ENCODE measurements around the gene RASAL2.
"Not testable (repeated sequence)": the region's sequence is repeated elsewhere in the genome, so short reads cannot be mapped to it uniquely, and the experiment has no call there.

The RASAL2 gene

GRCh38 chr1:178241837-178242236 lies 147.9 kb downstream of the RASAL2 start:
- no peak for DNase-seq

GRCh38 chr1:178243119-178243518 lies 149.2 kb downstream of the RASAL2 start:
- DNase-seq: no peak

GRCh38 chr1:178243890-178244289 lies 150.0 kb downstream of the RASAL2 start:
- no peak for DNase-seq

- not testable (repeated sequence) for DNase-seq
These were observed 154.4 kb downstream of the RASAL2 start for GRCh38 chr1:178248284-178248683.

GRCh38 chr1:178253581-178253980 lies 159.7 kb downstream of the RASAL2 start:
- not testable (repeated sequence) for DNase-seq

GRCh38 chr1:178254433-178254832 lies 160.5 kb downstream of the RASAL2 start:
- DNase-seq: no peak

- no peak for DNase-seq
These were observed 164.6 kb downstream of the RASAL2 start for GRCh38 chr1:178258536-178258935.

GRCh38 chr1:178262120-178262500 lies 168.2 kb downstream of the RASAL2 start:
- DNase-seq: peak; percentile 4

GRCh38 chr1:178263341-178263740 lies 169.4 kb downstream of the RASAL2 start:
- no peak for DNase-seq

GRCh38 chr1:178266113-178266512 lies 172.2 kb downstream of the RASAL2 start:
- no peak for DNase-seq

- DNase-seq: no peak
These were observed 172.7 kb downstream of the RASAL2 start for GRCh38 chr1:178266619-178267066.

GRCh38 chr1:178267646-178268094 lies 173.8 kb downstream of the RASAL2 start:
- DNase-seq: no peak

- no peak for DNase-seq
These were observed 177.6 kb downstream of the RASAL2 start for GRCh38 chr1:178271471-178271870.

- no peak for DNase-seq
These were observed 180.0 kb downstream of the RASAL2 start for GRCh38 chr1:178273707-178274410.

- DNase-seq: no peak
These were observed 181.1 kb downstream of the RASAL2 start for GRCh38 chr1:178275049-178275448.

GRCh38 chr1:178275553-178275952 lies 181.6 kb downstream of the RASAL2 start:
- no peak for DNase-seq

GRCh38 chr1:178277793-178278530 lies 184.1 kb downstream of the RASAL2 start:
- DNase-seq: no peak

- DNase-seq: no peak
These were observed 185.2 kb downstream of the RASAL2 start for GRCh38 chr1:178278916-178279686.

- no peak for DNase-seq
These were observed 189.1 kb downstream of the RASAL2 start for GRCh38 chr1:178282949-178283367.

- DNase-seq: no peak
These were observed 189.5 kb downstream of the RASAL2 start for GRCh38 chr1:178283409-178283808.

- no peak for DNase-seq
These were observed 190.2 kb downstream of the RASAL2 start for GRCh38 chr1:178284058-178284457.

- DNase-seq: no peak
These were observed 197.3 kb downstream of the RASAL2 start for GRCh38 chr1:178291166-178291565.

- no peak for DNase-seq
These were observed 200.8 kb downstream of the RASAL2 start for GRCh38 chr1:178294654-178295053.

GRCh38 chr1:178300352-178300699 lies 206.4 kb downstream of the RASAL2 start:
- no peak for DNase-seq
